ENCODE data around the gene GABRP. TPM values are rescaled to one million over a fixed set of nuclear protein-coding genes. Genes with fewer than 3 reads are reported as not detected.

The GABRP gene
- total and polyA plus RNA-seq, 7 experiments from 2014 or later: not detected

DNA sequence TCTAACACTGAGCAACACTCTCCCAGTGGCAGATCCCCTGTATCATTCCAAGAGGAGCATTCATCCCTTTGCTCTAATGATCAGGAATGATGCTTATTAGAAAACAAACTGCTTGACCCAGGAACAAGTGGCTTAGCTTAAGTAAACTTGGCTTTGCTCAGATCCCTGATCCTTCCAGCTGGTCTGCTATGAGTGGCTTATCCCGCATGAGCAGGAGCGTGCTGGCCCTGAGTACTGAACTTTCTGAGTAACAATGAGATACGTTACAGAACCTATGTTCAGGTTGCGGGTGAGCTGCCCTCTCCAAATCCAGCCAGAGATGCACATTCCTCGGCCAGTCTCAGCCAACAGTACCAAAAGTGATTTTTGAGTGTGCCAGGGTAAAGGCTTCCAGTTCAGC lies 29.7 kb downstream of the GABRP start:
- no peak overlapping the region for H3K4me3 ChIP-seq (ENCODE audit: low read length)
- ATAC-seq: no peak
- no peaks in the 10 kb centered on the region for H3K36me3 Mint-ChIP-seq

DNA sequence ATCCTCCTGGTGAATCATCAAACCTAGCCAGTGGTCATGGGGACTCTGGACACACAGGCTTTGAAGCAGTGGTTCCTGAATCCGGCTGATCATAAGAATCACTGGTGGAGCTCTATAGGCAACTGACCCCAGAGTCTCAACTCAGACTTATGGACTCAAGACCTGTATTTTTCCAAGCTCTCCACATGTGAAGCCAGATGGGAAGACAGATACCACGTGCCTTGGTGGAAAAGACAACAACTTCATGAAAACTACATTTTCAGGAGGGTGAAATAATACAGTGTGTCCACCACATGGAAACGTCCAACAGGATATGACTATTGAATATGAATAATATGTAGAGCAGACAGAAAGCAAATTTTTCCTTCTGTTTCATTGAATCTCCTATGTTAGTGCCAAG lies 33.7 kb downstream of the GABRP start:
- no peaks in the 10 kb centered on the region for H3K4me1 Mint-ChIP-seq
- peaks cover 0 to 6% (median 0%) of the 10 kb centered on the region in 5 donors for H3K27me3 Mint-ChIP-seq
- no peak overlapping the region for H3K4me3 ChIP-seq (ENCODE audit: low read length)
- peaks cover 0 to 4% (median 0%) of the 10 kb centered on the region in 11 donors for H3K9me3 Mint-ChIP-seq
- H3K36me3 ChIP-seq (ENCODE audit: control insufficient read depth in 2 of 3, insufficient read depth in 3 of 3, low read length in 3 of 3): no peaks in the 10 kb centered on the region
- no peak for ATAC-seq
- intact Hi-C loops (cut with micrococcal nuclease): no loop called here
- H3K27ac Mint-ChIP-seq: no peak overlapping the region
- ChIA-PET POLR2A (no interaction called here), CTCF (no interaction called here)
- no peaks in the 10 kb centered on the region for H3K36me3 Mint-ChIP-seq
- no peak overlapping the region for H3K27ac ChIP-seq (ENCODE audit: low read depth, low read length)
- no peaks in the 10 kb centered on the region for H3K27me3 ChIP-seq (ENCODE audit: control insufficient read depth in 2 of 2, insufficient read depth in 2 of 2, low read length in 2 of 2)
- no peaks in the 10 kb centered on the region for H3K4me1 ChIP-seq (ENCODE audit: control insufficient read depth in 2 of 2, insufficient read depth in 2 of 2, low read length in 2 of 2)
- DNase-seq: no peak
- no peak overlapping the region for H3K4me3 Mint-ChIP-seq
- no peaks in the 10 kb centered on the region for H3K9me3 ChIP-seq (ENCODE audit: control insufficient read depth in 2 of 3, low read length in 3 of 3)

More for the DNA sequence above, 29.7 kb downstream of the GABRP start:
- CTCF ChIA-PET: no interaction called here
- Mint-ChIP-seq H3K27ac (no peak overlapping the region), H3K4me1 (no peaks in the 10 kb centered on the region), H3K9me3 (peaks cover 0 to 8% (median 0%) of the 10 kb centered on the region in 11 donors), H3K27me3 (peaks cover 0 to 21% (median 8%) of the 10 kb centered on the region in 5 donors), H3K4me3 (no peak overlapping the region)
- POLR2A ChIA-PET: no interaction called here
- intact Hi-C loops (cut with micrococcal nuclease): no loop called here
- Histone ChIP-seq H3K4me1 (ENCODE audit: control insufficient read depth in 2 of 2, insufficient read depth in 2 of 2, low read length in 2 of 2) (no peaks in the 10 kb centered on the region), H3K27me3 (ENCODE audit: control insufficient read depth in 2 of 2, insufficient read depth in 2 of 2, low read length in 2 of 2) (no peaks in the 10 kb centered on the region), H3K27ac (ENCODE audit: low read depth, low read length) (no peak overlapping the region), H3K9me3 (ENCODE audit: control insufficient read depth in 2 of 3, low read length in 3 of 3) (no peaks in the 10 kb centered on the region), H3K36me3 (ENCODE audit: control insufficient read depth in 2 of 3, insufficient read depth in 3 of 3, low read length in 3 of 3) (no peaks in the 10 kb centered on the region)
- no peak for DNase-seq

GRCh38 chr5:170818232-170818631 lies 34.7 kb downstream of the GABRP start:
- H3K9me3 Mint-ChIP-seq: peaks cover 0 to 4% (median 0%) of the 10 kb centered on the region in 11 donors
- no peak for DNase-seq

GRCh38 chr5:170819824-170820223 lies 36.3 kb downstream of the GABRP start:
- Mint-ChIP-seq H3K4me1 (no peaks in the 10 kb centered on the region), H3K9me3 (peaks cover 0 to 4% (median 0%) of the 10 kb centered on the region in 11 donors), H3K27me3 (peaks cover 0 to 6% (median 0%) of the 10 kb centered on the region in 5 donors), H3K27ac (no peak overlapping the region), H3K36me3 (no peaks in the 10 kb centered on the region), H3K4me3 (no peak overlapping the region)
- Histone ChIP-seq H3K27me3 (ENCODE audit: control insufficient read depth in 2 of 2, insufficient read depth in 2 of 2, low read length in 2 of 2) (no peaks in the 10 kb centered on the region), H3K4me1 (ENCODE audit: control insufficient read depth in 2 of 2, insufficient read depth in 2 of 2, low read length in 2 of 2) (no peaks in the 10 kb centered on the region), H3K36me3 (ENCODE audit: control insufficient read depth in 2 of 3, insufficient read depth in 3 of 3, low read length in 3 of 3) (no peaks in the 10 kb centered on the region), H3K9me3 (ENCODE audit: control insufficient read depth in 2 of 3, low read length in 3 of 3) (no peaks in the 10 kb centered on the region), H3K27ac (ENCODE audit: low read depth, low read length) (no peak overlapping the region), H3K4me3 (ENCODE audit: low read length) (no peak overlapping the region)
- no peak for ATAC-seq
- ChIA-PET POLR2A (no interaction called here), CTCF (no interaction called here)
- DNase-seq: no peak
- intact Hi-C loops (cut with micrococcal nuclease): no loop called here

More at GRCh38 chr5:170818232-170818631, 34.7 kb downstream of the GABRP start:
- H3K4me1 Mint-ChIP-seq: no peaks in the 10 kb centered on the region
- Histone ChIP-seq H3K36me3 (ENCODE audit: control insufficient read depth in 2 of 3, insufficient read depth in 3 of 3, low read length in 3 of 3) (no peaks in the 10 kb centered on the region), H3K4me3 (ENCODE audit: low read length) (no peak overlapping the region), H3K9me3 (ENCODE audit: control insufficient read depth in 2 of 3, low read length in 3 of 3) (no peaks in the 10 kb centered on the region), H3K4me1 (ENCODE audit: control insufficient read depth in 2 of 2, insufficient read depth in 2 of 2, low read length in 2 of 2) (no peaks in the 10 kb centered on the region), H3K27me3 (ENCODE audit: control insufficient read depth in 2 of 2, insufficient read depth in 2 of 2, low read length in 2 of 2) (no peaks in the 10 kb centered on the region), H3K27ac (ENCODE audit: low read depth, low read length) (no peak overlapping the region)
- no peaks in the 10 kb centered on the region for H3K36me3 Mint-ChIP-seq
- ATAC-seq: no peak
- ChIA-PET CTCF (no interaction called here), POLR2A (no interaction called here)
- intact Hi-C loops (cut with micrococcal nuclease): no loop called here
- no peak overlapping the region for H3K4me3 Mint-ChIP-seq
- H3K27ac Mint-ChIP-seq: no peak overlapping the region
- peaks cover 0 to 6% (median 0%) of the 10 kb centered on the region in 5 donors for H3K27me3 Mint-ChIP-seq

- DNase-seq (no peak), ATAC-seq (no peak)
- CTCF ChIA-PET: no interaction called here
- no peaks in the 10 kb centered on the region for H3K4me1 Mint-ChIP-seq
- Histone ChIP-seq H3K4me1 (ENCODE audit: control insufficient read depth in 2 of 2, insufficient read depth in 2 of 2, low read length in 2 of 2) (no peaks in the 10 kb centered on the region), H3K27ac (ENCODE audit: low read depth, low read length) (no peak overlapping the region), H3K27me3 (ENCODE audit: control insufficient read depth in 2 of 2, insufficient read depth in 2 of 2, low read length in 2 of 2) (no peaks in the 10 kb centered on the region), H3K9me3 (ENCODE audit: control insufficient read depth in 2 of 3, low read length in 3 of 3) (no peaks in the 10 kb centered on the region), H3K4me3 (ENCODE audit: low read length) (no peak overlapping the region), H3K36me3 (ENCODE audit: control insufficient read depth in 2 of 3, insufficient read depth in 3 of 3, low read length in 3 of 3) (no peaks in the 10 kb centered on the region)
- POLR2A ChIA-PET: no interaction called here
- H3K36me3 Mint-ChIP-seq: no peaks in the 10 kb centered on the region
- intact Hi-C loops (cut with micrococcal nuclease): no loop called here
- H3K27ac Mint-ChIP-seq: no peak overlapping the region
- peaks cover 0 to 2% (median 0%) of the 10 kb centered on the region in 11 donors for H3K9me3 Mint-ChIP-seq
- no peak overlapping the region for H3K4me3 Mint-ChIP-seq
- H3K27me3 Mint-ChIP-seq: peaks cover 0 to 10% (median 0%) of the 10 kb centered on the region in 5 donors
Measured at GRCh38 chr5:170821257-170821800, 37.8 kb downstream of the GABRP start.

GRCh38 chr5:170826117-170826516 lies 42.6 kb downstream of the GABRP start:
- DNase-seq (no peak), ATAC-seq (no peak)
- H3K36me3 Mint-ChIP-seq: no peaks in the 10 kb centered on the region
- no peaks in the 10 kb centered on the region for H3K27me3 ChIP-seq (ENCODE audit: control insufficient read depth in 2 of 2, insufficient read depth in 2 of 2, low read length in 2 of 2)
- POLR2A ChIA-PET: no interaction called here
- H3K4me3 ChIP-seq (ENCODE audit: low read length): no peak overlapping the region
- no peaks in the 10 kb centered on the region for H3K36me3 ChIP-seq (ENCODE audit: control insufficient read depth in 2 of 3, insufficient read depth in 3 of 3, low read length in 3 of 3)
- H3K9me3 Mint-ChIP-seq: peaks cover 0 to 2% (median 0%) of the 10 kb centered on the region in 11 donors
- CTCF ChIA-PET: no interaction called here
- no peaks in the 10 kb centered on the region for H3K9me3 ChIP-seq (ENCODE audit: control insufficient read depth in 2 of 3, low read length in 3 of 3)
- H3K4me1 Mint-ChIP-seq: no peaks in the 10 kb centered on the region
- H3K27me3 Mint-ChIP-seq: peaks cover 0 to 14% (median 7%) of the 10 kb centered on the region in 5 donors
- H3K4me1 ChIP-seq (ENCODE audit: control insufficient read depth in 2 of 2, insufficient read depth in 2 of 2, low read length in 2 of 2): no peaks in the 10 kb centered on the region
- H3K27ac Mint-ChIP-seq: no peak overlapping the region
- intact Hi-C loops (cut with micrococcal nuclease): no loop called here
- H3K4me3 Mint-ChIP-seq: no peak overlapping the region
- H3K27ac ChIP-seq (ENCODE audit: low read depth, low read length): no peak overlapping the region

DNA sequence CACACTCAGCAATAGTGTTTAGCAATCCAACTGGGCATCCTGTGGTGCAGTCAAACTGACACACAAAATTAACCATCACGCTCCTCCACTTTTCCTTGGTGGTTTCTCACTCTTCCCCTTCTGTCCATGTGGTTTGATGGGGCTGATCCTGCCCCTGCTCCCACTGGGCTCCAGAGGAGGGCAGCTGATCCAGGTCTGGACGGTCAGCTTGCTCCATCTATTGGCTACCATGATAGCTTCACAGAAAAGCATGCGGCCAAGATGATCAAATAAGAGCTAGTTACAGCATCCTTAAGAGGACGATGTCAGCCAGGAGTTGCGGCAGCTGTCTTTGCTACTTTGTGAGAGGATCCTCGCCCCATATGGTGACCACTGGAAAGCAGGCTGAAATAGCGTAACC lies 48.7 kb downstream of the GABRP start:
- H3K27me3 Mint-ChIP-seq: peaks cover 0 to 20% (median 3%) of the 10 kb centered on the region in 5 donors
- POLR2A ChIA-PET: no interaction called here

More for the DNA sequence above, 48.7 kb downstream of the GABRP start:
- H3K4me3 Mint-ChIP-seq: no peak overlapping the region
- intact Hi-C loops (cut with micrococcal nuclease): no loop called here
- no peak for ATAC-seq
- CTCF ChIA-PET: no interaction called here
- H3K27ac Mint-ChIP-seq: no peak overlapping the region
- Histone ChIP-seq H3K9me3 (ENCODE audit: control insufficient read depth in 2 of 3, low read length in 3 of 3) (no peaks in the 10 kb centered on the region), H3K4me3 (ENCODE audit: low read length) (no peak overlapping the region), H3K36me3 (ENCODE audit: control insufficient read depth in 2 of 3, insufficient read depth in 3 of 3, low read length in 3 of 3) (no peaks in the 10 kb centered on the region), H3K27ac (ENCODE audit: low read depth, low read length) (no peak overlapping the region), H3K27me3 (ENCODE audit: control insufficient read depth in 2 of 2, insufficient read depth in 2 of 2, low read length in 2 of 2) (no peaks in the 10 kb centered on the region), H3K4me1 (ENCODE audit: control insufficient read depth in 2 of 2, insufficient read depth in 2 of 2, low read length in 2 of 2) (no peaks in the 10 kb centered on the region)
- H3K9me3 Mint-ChIP-seq: peaks cover 0 to 12% (median 5%) of the 10 kb centered on the region in 11 donors
- no peaks in the 10 kb centered on the region for H3K4me1 Mint-ChIP-seq
- no peaks in the 10 kb centered on the region for H3K36me3 Mint-ChIP-seq
- DNase-seq: no peak

Data from naive thymus-derived CD4-positive, alpha-beta T cell (primary cell).